Stomach smooth muscle (tissue), 2 donors: ENCODE measurements around the gene PPARA.
"Not testable (repeated sequence)": the region's sequence is repeated elsewhere in the genome, so short reads cannot be mapped to it uniquely, and the experiment has no call there.

Experiments
- H3K27ac ChIP-seq: one replicate; pipeline ENCODE4 v1.7.0; 2013; ENCODE audit warnings: mild to moderate bottlenecking, low read length, inconsistent platforms
- H3K27me3 ChIP-seq, 2 donors: one replicate each; pipeline ENCODE4 v1.7.0; 2013; ENCODE audit warnings: low read length in 2 of 2; ENCODE audit not compliant: insufficient read depth in 2 of 2, control insufficient read depth in 1 of 2
- H3K36me3 ChIP-seq, 2 donors: one replicate each; pipeline ENCODE4 v1.7.0; 2013; ENCODE audit warnings: low read length in 2 of 2; ENCODE audit not compliant: control insufficient read depth in 2 of 2, insufficient read depth in 2 of 2
- H3K4me1 ChIP-seq: one replicate; pipeline ENCODE4 v1.7.0; 2013; ENCODE audit warnings: low read length; ENCODE audit not compliant: control insufficient read depth, insufficient read depth
- H3K4me3 ChIP-seq, 2 donors: one replicate each; pipeline ENCODE4 v1.7.0; 2013; ENCODE audit warnings: low read length in 2 of 2
- H3K9ac ChIP-seq, 2 donors: one replicate each; pipeline ENCODE4 v1.7.0; 2013; ENCODE audit warnings: low read length in 2 of 2, mild to moderate bottlenecking in 1 of 2
- H3K9me3 ChIP-seq, 2 donors: one replicate each; pipeline ENCODE4 v1.7.0; 2013; ENCODE audit warnings: low read length in 2 of 2; ENCODE audit not compliant: control insufficient read depth in 2 of 2
- donor health status: healthy.
- donor health status: Pancreatic carcinoma.

Gene PPARA

DNA sequence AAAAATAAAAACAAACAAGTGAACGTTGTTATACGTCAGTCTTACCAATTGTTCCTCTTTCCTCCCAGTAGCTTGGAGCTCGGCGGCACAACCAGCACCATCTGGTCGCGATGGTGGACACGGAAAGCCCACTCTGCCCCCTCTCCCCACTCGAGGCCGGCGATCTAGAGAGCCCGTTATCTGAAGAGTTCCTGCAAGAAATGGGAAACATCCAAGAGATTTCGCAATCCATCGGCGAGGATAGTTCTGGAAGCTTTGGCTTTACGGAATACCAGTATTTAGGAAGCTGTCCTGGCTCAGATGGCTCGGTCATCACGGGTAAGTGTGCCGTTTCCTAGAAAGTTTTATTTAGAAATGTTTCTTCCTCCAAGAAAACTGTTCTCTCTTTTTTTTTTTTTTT lies 47.9 kb downstream of the PPARA start:
- Histone ChIP-seq H3K27me3 (no peaks in the 10 kb centered on the region), H3K4me1 (no peaks in the 10 kb centered on the region)

DNA sequence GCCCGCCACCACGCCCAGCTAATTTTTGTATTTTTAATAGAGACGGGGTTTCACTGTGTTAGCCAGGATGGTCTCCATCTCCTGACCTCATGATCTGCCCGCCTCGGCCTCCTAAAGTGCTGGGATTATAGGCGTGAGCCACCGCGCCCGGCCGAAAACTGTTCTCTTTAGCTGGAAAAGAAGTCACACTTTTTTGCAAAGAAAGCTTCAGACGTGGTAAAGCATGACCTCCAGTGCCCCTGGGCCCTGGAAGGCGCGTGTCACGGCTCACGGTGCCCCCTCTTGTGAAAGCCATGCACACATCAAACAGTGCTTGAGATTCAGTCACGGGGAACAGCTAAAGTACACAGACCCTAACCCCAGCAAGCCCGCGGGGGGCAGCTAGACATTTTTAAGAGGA lies 48.5 kb downstream of the PPARA start:
- H3K36me3 ChIP-seq = peaks cover 9 to 15% of the 10 kb centered on the region in 2 donors
- not testable (repeated sequence) for H3K27me3 ChIP-seq, H3K27ac ChIP-seq, H3K9ac ChIP-seq, H3K4me1 ChIP-seq, H3K4me3 ChIP-seq, H3K9me3 ChIP-seq

More for the DNA sequence above, 47.9 kb downstream of the PPARA start:
- Histone ChIP-seq H3K27ac (no peak overlapping the region), H3K36me3 (peaks cover 6 to 10% of the 10 kb centered on the region in 2 donors), H3K9ac (no peak overlapping the region), H3K4me3 (no peak overlapping the region), H3K9me3 (no peaks in the 10 kb centered on the region)

GRCh38 chr22:46201059-46201757 lies 50.9 kb downstream of the PPARA start:
- Histone ChIP-seq H3K4me1 (no peaks in the 10 kb centered on the region), H3K9ac (no peak overlapping the region), H3K36me3 (peaks cover 9 to 20% of the 10 kb centered on the region in 2 donors), H3K27ac (no peak overlapping the region), H3K9me3 (no peaks in the 10 kb centered on the region), H3K27me3 (no peaks in the 10 kb centered on the region), H3K4me3 (no peak overlapping the region)

GRCh38 chr22:46202897-46203600 lies 52.7 kb downstream of the PPARA start:
- H3K4me1 ChIP-seq = no peaks in the 10 kb centered on the region
- no peaks in the 10 kb centered on the region for H3K9me3 ChIP-seq
- H3K9ac ChIP-seq = no peak overlapping the region
- H3K27me3 ChIP-seq = no peaks in the 10 kb centered on the region
- peaks cover 9 to 20% of the 10 kb centered on the region in 2 donors for H3K36me3 ChIP-seq
- no peak overlapping the region for H3K27ac ChIP-seq
- H3K4me3 ChIP-seq = no peak overlapping the region

- peaks cover 9 to 20% of the 10 kb centered on the region in 2 donors for H3K36me3 ChIP-seq
Measured at GRCh38 chr22:46203601-46203980, 53.3 kb downstream of the PPARA start.

DNA sequence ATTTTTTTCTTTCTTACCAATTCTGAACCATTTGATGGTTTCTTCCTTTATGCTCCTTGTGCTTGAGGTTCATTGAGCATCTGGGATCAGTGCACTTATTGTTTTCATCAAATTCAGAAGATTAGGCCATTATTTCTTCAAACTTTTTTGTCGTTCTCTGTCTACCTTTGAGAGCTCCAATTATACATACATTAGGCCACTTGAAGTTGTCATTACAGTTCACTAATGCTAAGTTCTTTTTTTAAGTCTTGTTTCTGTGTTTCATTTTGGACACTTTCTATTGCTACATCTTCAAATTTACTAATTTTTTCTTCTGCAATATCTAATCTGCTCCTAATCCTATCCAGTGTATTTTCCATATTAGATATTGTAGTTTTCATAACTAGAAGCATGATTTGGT lies 58.9 kb downstream of the PPARA start:
- Histone ChIP-seq H3K9me3 (peaks cover 3 to 13% of the 10 kb centered on the region in 2 donors), H3K27me3 (no peaks in the 10 kb centered on the region), H3K4me1 (no peaks in the 10 kb centered on the region), H3K9ac (no peak overlapping the region), H3K27ac (no peak overlapping the region), H3K4me3 (no peak overlapping the region), H3K36me3 (peaks cover 8 to 10% of the 10 kb centered on the region in 2 donors)

More at GRCh38 chr22:46203601-46203980, 53.3 kb downstream of the PPARA start:
- Histone ChIP-seq H3K27me3 (no peaks in the 10 kb centered on the region), H3K9ac (no peak overlapping the region), H3K27ac (no peak overlapping the region), H3K4me1 (no peaks in the 10 kb centered on the region), H3K4me3 (no peak overlapping the region), H3K9me3 (peaks cover 0 to under 1% of the 10 kb centered on the region in 2 donors)

GRCh38 chr22:46212195-46212594 lies 61.9 kb downstream of the PPARA start:
- no peak overlapping the region for H3K9ac ChIP-seq
- no peak overlapping the region for H3K27ac ChIP-seq
- peaks cover 3 to 13% of the 10 kb centered on the region in 2 donors for H3K9me3 ChIP-seq
- no peak overlapping the region for H3K4me3 ChIP-seq
- peaks cover 23 to 24% of the 10 kb centered on the region in 2 donors for H3K36me3 ChIP-seq
- H3K4me1 ChIP-seq = no peaks in the 10 kb centered on the region
- no peaks in the 10 kb centered on the region for H3K27me3 ChIP-seq

GRCh38 chr22:46213052-46213451 lies 62.7 kb downstream of the PPARA start:
- Histone ChIP-seq H3K4me1 (no peaks in the 10 kb centered on the region), H3K9ac (no peak overlapping the region), H3K9me3 (peaks cover 3 to 13% of the 10 kb centered on the region in 2 donors), H3K27ac (no peak overlapping the region), H3K4me3 (no peak overlapping the region), H3K27me3 (no peaks in the 10 kb centered on the region), H3K36me3 (peaks cover 24 to 26% of the 10 kb centered on the region in 2 donors)

DNA sequence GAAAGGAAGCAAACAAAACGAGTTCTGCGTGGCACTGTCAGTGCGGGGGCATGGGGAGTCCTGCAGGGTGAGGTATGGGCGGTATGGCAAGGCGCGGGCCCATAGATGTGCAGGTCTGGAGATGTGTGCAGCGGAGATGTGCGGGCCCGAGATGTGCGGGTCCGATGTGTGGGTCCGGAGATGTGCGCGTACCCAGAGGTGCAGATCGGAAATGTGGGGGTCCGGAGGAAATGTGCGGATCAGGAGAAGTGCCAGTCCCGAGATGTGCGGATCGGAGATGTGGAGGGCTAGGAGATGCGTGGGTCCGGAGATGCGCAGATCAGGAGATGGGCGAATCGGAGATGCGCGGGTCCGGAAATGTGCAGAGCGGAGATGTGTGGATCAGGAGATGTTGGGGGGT lies 63.8 kb downstream of the PPARA start:
- Histone ChIP-seq H3K27ac (no peak overlapping the region), H3K27me3 (no peaks in the 10 kb centered on the region), H3K9me3 (peaks cover 3 to 7% of the 10 kb centered on the region in 2 donors), H3K36me3 (peaks cover 27 to 28% of the 10 kb centered on the region in 2 donors), H3K4me3 (no peak overlapping the region), H3K4me1 (no peaks in the 10 kb centered on the region), H3K9ac (no peak overlapping the region)

DNA sequence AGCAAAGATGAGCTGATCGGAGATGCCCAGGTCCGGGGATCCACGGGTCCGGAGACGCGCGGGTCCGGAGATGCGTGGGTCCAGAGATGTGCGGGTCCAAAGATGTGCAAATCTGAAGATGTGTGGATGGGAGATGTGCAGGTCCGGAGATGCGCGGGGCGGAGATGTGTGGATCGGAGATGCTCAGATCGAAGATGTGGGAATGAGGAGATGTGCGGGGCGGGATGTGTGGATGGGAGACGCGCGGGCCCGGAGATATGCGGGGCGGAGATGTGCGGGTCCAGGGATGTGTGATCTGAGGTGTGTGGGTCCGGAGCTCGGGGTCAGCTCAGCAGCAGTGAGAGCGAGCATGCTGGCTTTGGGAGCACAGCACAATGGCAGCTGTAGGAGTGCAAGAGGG lies 64.3 kb downstream of the PPARA start:
- Histone ChIP-seq H3K4me3 (no peak overlapping the region), H3K27me3 (no peaks in the 10 kb centered on the region), H3K27ac (no peak overlapping the region), H3K9me3 (peaks cover 2 to 3% of the 10 kb centered on the region in 2 donors), H3K4me1 (no peaks in the 10 kb centered on the region), H3K36me3 (peaks cover 27 to 30% of the 10 kb centered on the region in 2 donors), H3K9ac (no peak overlapping the region)

GRCh38 chr22:46219636-46220035 lies 69.3 kb downstream of the PPARA start:
- Histone ChIP-seq H3K9me3 (no peaks in the 10 kb centered on the region), H3K4me1 (no peaks in the 10 kb centered on the region), H3K27ac (no peak overlapping the region), H3K9ac (no peak overlapping the region), H3K27me3 (no peaks in the 10 kb centered on the region), H3K36me3 (peaks cover 32 to 36% of the 10 kb centered on the region in 2 donors), H3K4me3 (no peak overlapping the region)
